ENCODE data around the gene EIPR1. TPM values are rescaled to one million over a fixed set of nuclear protein-coding genes. Genes with fewer than 3 reads are reported as not detected.

The EIPR1 gene
- total RNA-seq, 2 donors from 2014 or later = 13.5 TPM

DNA sequence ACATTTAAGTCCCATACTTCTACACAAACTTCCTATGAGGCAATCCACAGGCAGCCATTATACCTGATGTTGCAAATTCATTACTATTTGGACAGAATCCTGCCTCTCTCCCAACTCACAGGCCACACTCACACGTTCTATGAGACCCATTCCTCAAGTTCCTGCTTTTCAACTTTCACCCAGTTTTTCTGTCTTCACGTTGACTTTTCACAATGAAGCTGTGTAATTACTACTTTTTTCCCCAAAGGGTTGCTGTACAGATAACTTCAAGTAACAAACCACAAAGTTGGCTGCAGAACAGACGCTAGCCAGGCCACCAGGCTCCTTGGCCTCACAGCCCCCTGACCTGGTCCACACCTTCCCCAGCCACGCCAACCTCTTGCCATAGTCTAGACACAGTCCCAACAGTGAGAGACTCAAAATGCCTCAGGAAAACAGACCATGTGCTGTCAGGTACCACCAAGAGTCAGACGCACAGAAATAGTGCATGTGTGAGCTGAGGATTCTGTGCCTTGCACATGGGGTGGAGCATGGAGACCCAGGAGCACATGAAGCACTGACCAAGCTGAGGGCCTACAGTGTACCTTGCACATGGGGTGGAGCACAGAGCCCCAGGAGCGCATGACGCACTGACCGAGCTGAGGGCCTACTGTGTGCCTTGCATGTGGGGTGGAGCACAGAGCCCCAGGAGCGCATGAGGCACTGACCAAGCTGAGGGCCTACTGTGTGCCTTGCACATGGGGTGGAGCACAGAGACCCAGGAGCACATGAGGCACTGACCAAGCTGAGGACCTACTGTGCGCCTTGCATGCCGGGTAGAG, 61.0 kb downstream of the EIPR1 start:
- ATAC-seq = no peak

DNA sequence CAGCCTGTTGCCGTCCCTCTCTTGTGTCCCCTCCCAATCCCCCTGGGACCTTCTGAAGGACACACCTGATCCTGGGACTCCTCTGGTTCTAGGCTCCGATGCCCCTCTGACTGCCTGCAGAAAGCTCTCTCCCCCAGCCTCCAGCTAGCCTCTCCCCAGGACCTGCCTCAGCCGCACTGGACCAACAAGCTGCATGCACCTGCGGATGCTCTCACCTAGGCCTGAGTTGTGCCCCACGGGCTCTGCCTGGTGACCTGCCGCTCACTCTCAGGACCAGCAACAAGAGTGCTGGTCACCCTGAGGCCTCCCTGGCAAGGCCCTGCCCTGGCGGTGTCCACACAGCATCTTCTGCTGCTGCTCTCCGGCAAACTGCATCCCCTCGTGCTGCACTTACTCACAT, 63.0 kb downstream of the EIPR1 start:
- H3K4me3 ChIP-seq = no peak overlapping the region
- TF ChIP-seq POLR2A (IDR thresholded peaks at IDR 0.05) = no peak
- TF ChIP-seq, protein P1, sequence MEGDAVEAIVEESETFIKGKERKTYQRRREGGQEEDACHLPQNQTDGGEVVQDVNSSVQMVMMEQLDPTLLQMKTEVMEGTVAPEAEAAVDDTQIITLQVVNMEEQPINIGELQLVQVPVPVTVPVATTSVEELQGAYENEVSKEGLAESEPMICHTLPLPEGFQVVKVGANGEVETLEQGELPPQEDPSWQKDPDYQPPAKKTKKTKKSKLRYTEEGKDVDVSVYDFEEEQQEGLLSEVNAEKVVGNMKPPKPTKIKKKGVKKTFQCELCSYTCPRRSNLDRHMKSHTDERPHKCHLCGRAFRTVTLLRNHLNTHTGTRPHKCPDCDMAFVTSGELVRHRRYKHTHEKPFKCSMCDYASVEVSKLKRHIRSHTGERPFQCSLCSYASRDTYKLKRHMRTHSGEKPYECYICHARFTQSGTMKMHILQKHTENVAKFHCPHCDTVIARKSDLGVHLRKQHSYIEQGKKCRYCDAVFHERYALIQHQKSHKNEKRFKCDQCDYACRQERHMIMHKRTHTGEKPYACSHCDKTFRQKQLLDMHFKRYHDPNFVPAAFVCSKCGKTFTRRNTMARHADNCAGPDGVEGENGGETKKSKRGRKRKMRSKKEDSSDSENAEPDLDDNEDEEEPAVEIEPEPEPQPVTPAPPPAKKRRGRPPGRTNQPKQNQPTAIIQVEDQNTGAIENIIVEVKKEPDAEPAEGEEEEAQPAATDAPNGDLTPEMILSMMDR (IDR thresholded peaks at IDR 0.05) = no peak
- peaks cover 5% of the 10 kb centered on the region for H3K4me1 ChIP-seq
- no peaks in the 10 kb centered on the region for H3K36me3 ChIP-seq (replicated peaks in 1 of 2; ENCODE audit: insufficient read depth in 1 of 2, low read depth in 2 of 2)
- H3K27ac ChIP-seq = no peak overlapping the region
- intact Hi-C loops (cut with DNase I) = no loop called here
- WGBS, 2 donors = 88 to 92% methylated on average over 6 to 9 of the region's 9 CpGs
- H3K27me3 ChIP-seq = no peaks in the 10 kb centered on the region
- DNase-seq (no peak), ATAC-seq (no peak)
- no peaks in the 10 kb centered on the region for H3K9me3 ChIP-seq

More for the DNA sequence above, 61.0 kb downstream of the EIPR1 start:
- TF ChIP-seq, protein P1 (IDR thresholded peaks at IDR 0.05) = no peak
- no peak for TF ChIP-seq POLR2A (IDR thresholded peaks at IDR 0.05)
- Histone ChIP-seq H3K4me1 (no peaks in the 10 kb centered on the region), H3K36me3 (replicated peaks in 1 of 2; ENCODE audit: insufficient read depth in 1 of 2, low read depth in 2 of 2) (no peaks in the 10 kb centered on the region), H3K4me3 (no peak overlapping the region), H3K27me3 (no peaks in the 10 kb centered on the region), H3K9me3 (no peaks in the 10 kb centered on the region), H3K27ac (no peak overlapping the region)
- intact Hi-C loops (cut with DNase I) = no loop called here
- DNase-seq = no peak
- 88 to 90% methylated on average over 10 to 11 of the region's 11 CpGs for WGBS, 2 donors

DNA sequence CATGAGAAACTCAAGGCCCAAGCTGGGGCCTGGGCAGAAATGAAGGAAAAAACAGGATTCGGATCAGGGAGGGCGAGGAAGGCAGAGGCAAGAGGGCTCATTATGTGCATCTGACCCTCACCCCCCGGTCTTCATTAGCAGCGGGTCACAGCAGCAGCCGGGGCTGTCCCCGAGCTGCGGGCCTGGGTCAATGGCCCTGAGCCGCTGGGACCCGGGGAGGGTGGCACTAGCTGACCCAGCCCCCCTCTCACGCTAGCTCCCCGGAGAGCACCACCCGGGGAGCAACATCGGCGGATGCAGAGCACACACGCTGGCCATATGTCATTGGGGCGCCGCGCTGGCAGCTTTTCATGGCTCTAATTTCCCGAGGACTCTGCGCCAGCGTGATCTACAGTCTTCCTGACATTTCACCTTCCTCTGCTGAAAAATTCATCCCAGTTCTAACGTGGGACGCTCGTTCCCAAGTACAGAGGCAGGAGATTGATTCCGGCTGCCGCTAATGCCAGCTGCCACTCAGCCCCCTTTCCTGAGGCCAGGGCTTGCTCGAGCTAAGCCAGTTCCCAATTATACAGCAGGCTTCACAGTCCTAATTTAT, 63.7 kb downstream of the EIPR1 start:
- no peak for ATAC-seq
- WGBS, 2 donors = 84 to 85% methylated on average over 20 to 27 of the region's 27 CpGs
- H3K36me3 ChIP-seq (replicated peaks in 1 of 2; ENCODE audit: insufficient read depth in 1 of 2, low read depth in 2 of 2) = no peaks in the 10 kb centered on the region
- H3K4me1 ChIP-seq = peaks cover 6% of the 10 kb centered on the region
- H3K4me3 ChIP-seq = no peak overlapping the region
- H3K9me3 ChIP-seq = no peaks in the 10 kb centered on the region
- intact Hi-C loops (cut with DNase I) = no loop called here
- H3K27ac ChIP-seq = no peak overlapping the region
- TF ChIP-seq POLR2A (IDR thresholded peaks at IDR 0.05) = no peak
- TF ChIP-seq, protein P1 (IDR thresholded peaks at IDR 0.05) = no peak
- no peaks in the 10 kb centered on the region for H3K27me3 ChIP-seq
- no peak for DNase-seq

DNA sequence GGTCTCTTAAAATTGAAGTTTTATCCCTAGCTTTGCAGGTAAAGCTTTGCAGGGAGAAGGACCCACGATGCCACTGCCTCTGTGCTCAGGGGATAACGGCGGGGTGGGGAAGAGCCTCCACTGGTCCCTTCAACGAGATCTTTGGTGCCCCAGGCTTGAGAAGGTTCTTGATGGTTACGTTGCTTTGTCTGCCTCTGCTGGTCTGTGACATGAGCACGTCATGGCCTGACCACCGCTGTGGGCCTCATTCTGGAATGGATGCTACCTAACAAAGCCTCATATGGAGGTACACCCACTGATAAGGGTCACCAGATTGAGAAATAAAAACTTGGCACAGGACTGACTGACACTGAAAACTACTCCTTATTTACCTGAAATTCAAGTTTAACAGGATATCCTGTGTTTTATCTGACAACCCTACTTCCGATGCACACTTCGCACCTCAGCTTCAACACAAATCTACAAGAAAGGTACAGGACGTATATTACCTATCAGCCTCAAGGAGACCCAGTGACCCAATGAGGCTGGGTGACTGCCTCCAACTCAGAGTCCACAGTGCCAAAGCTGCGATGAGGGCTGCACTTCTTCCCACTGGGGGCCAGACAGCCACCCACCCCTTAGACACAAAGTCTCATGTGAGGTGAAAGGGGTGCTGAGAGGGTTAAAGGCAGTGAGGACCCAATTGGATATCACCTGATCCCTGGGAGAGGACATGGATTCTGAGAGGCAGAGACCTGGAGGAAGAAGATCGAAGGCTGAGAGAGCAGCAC, 64.9 kb downstream of the EIPR1 start:
- WGBS, 2 donors = 92% methylated on average over 10 to 12 of the region's 12 CpGs

More for the DNA sequence above, 64.9 kb downstream of the EIPR1 start:
- H3K27ac ChIP-seq = no peak overlapping the region
- no peaks in the 10 kb centered on the region for H3K9me3 ChIP-seq
- H3K27me3 ChIP-seq = no peaks in the 10 kb centered on the region
- H3K4me1 ChIP-seq = peaks cover 6% of the 10 kb centered on the region
- no peak overlapping the region for H3K4me3 ChIP-seq
- DNase-seq = no peak
- H3K36me3 ChIP-seq (replicated peaks in 1 of 2; ENCODE audit: insufficient read depth in 1 of 2, low read depth in 2 of 2) = no peaks in the 10 kb centered on the region
- intact Hi-C loops (cut with DNase I) = no loop called here
- TF ChIP-seq POLR2A (IDR thresholded peaks at IDR 0.05) = no peak
- TF ChIP-seq, protein P1 (IDR thresholded peaks at IDR 0.05) = no peak
- ATAC-seq = no peak
